ENCODE data around the gene IL21R.

Gene IL21R

GRCh38 chr16:27401768-27402568 is at the start of gene IL21R:
IL21R (plus strand) TSS chr16:27402174; CDS start chr16:27430072, 27,898 bp downstream.
- Mint-ChIP-seq H3K4me1 (ENCODE audit: low read depth) (peaks cover 85% of the 10 kb centered on the region), H3K27me3 (peaks cover 2% of the 10 kb centered on the region), H3K9me3 (no peaks in the 10 kb centered on the region), H3K36me3 (ENCODE audit: low read depth) (peaks cover 45% of the 10 kb centered on the region), H3K4me3 (peak within 1 kb of the TSS; percentile 93), H3K27ac (peak within 1 kb of the TSS; percentile 89)
- intact Hi-C loops (cut with micrococcal nuclease) = no loop called here

DNA sequence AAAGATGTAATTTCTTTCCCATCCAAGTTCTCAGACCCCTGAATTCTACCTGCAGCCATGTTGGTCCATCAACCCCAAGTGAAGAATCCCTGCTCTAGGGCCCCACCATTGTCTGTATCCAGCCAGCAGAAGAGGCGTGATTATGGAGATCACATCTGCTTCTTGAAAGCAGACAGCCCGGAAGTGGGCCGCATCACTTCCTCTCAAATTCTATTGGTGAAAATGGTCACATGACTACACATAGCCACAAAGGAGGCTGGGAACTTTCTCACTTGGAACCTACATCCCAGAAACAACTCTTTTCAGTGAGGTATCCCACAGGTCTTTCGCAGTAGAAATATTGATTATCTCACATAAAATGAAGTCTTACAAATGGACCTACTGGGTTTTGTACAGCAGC is 48.1 kb upstream of the IL21R start:
- peaks cover 100% of the 10 kb centered on the region for H3K36me3 Mint-ChIP-seq (ENCODE audit: low read depth)
- intact Hi-C loops (cut with micrococcal nuclease) = loop anchor here (5.0 kb wide), 1 partner anchor 117 kb away; no protein-coding TSS in a partner anchor
- H3K4me1 Mint-ChIP-seq (ENCODE audit: low read depth) = peaks cover 19% of the 10 kb centered on the region
- H3K27me3 Mint-ChIP-seq = no peaks in the 10 kb centered on the region
- no peak overlapping the region for H3K4me3 Mint-ChIP-seq
- H3K27ac Mint-ChIP-seq = no peak overlapping the region
- peaks cover 4% of the 10 kb centered on the region for H3K9me3 Mint-ChIP-seq

DNA sequence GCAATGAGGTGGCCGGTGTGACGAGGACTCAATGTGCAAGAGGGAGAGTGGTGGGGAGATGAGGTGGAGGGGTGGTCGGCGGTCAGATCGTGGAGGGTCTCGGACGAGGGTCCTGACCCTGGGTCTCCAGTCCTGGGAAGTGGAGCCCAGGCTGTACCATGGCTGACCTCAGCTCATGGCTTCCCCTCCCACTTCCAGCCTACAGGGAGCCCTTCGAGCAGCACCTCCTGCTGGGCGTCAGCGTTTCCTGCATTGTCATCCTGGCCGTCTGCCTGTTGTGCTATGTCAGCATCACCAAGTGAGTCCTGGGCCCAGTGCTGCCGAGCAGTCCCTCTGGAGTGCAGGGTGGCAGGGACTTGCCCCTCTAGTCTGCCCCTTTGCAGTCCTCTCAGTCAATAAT is 46.4 kb upstream of the IL21R start:
- no peak overlapping the region for H3K4me3 Mint-ChIP-seq
- H3K9me3 Mint-ChIP-seq = peaks cover 8% of the 10 kb centered on the region
- intact Hi-C loops (cut with micrococcal nuclease) = no loop called here
- H3K36me3 Mint-ChIP-seq (ENCODE audit: low read depth) = peaks cover 100% of the 10 kb centered on the region
- H3K4me1 Mint-ChIP-seq (ENCODE audit: low read depth) = peaks cover 13% of the 10 kb centered on the region
- H3K27ac Mint-ChIP-seq = peak overlapping the region; percentile 22
- H3K27me3 Mint-ChIP-seq = no peaks in the 10 kb centered on the region

GRCh38 chr16:27356794-27357193 is 45.2 kb upstream of the IL21R start:
- Mint-ChIP-seq H3K4me3 (no peak overlapping the region), H3K9me3 (peaks cover 8% of the 10 kb centered on the region), H3K36me3 (ENCODE audit: low read depth) (peaks cover 100% of the 10 kb centered on the region), H3K27me3 (no peaks in the 10 kb centered on the region), H3K4me1 (ENCODE audit: low read depth) (peaks cover 13% of the 10 kb centered on the region), H3K27ac (no peak overlapping the region)
- intact Hi-C loops (cut with micrococcal nuclease) = no loop called here

GRCh38 chr16:27359051-27359450 is 42.9 kb upstream of the IL21R start:
- no peak overlapping the region for H3K4me3 Mint-ChIP-seq
- intact Hi-C loops (cut with micrococcal nuclease) = no loop called here
- H3K9me3 Mint-ChIP-seq = peaks cover 8% of the 10 kb centered on the region
- peaks cover 100% of the 10 kb centered on the region for H3K36me3 Mint-ChIP-seq (ENCODE audit: low read depth)
- no peaks in the 10 kb centered on the region for H3K27me3 Mint-ChIP-seq
- H3K27ac Mint-ChIP-seq = peak overlapping the region; percentile 24
- H3K4me1 Mint-ChIP-seq (ENCODE audit: low read depth) = peaks cover 23% of the 10 kb centered on the region

DNA sequence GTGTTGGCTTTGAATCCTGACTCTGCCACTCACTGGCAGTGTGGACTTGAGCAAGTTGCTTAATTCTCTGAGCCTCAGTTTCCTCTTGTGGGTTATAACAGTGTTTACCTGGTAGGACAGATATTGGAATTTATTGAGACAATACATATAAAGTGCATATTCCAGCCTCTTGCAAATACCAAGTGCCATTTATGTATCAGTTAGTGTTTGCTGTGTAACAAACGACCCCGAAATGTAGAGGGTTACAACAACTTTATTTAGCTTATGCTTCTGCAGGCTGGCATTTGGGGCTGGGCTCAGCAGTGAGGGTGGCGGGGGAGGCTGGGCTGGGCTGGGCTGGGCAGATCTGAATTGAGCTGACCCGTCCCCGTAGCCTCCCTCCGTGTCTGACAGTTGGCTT is 42.4 kb upstream of the IL21R start:
- no peak overlapping the region for H3K4me3 Mint-ChIP-seq

DNA sequence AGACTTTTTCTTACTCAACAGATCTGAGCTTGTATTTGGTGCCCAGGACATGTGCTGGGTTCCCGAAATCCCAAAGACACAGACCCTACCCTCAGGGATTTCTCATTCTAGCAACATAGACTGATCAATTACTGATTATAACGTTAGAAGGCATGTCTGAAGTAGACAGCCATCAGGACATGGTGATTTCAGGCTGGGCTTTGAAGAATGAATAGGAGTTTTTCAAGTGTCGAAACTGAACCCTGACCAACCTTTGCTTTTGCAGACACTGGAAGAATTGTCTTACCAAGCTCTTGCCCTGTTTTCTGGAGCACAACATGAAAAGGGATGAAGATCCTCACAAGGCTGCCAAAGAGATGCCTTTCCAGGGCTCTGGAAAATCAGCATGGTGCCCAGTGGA is 40.0 kb upstream of the IL21R start:
- Mint-ChIP-seq H3K4me3 (no peak overlapping the region), H3K9me3 (peaks cover 8% of the 10 kb centered on the region), H3K27me3 (no peaks in the 10 kb centered on the region), H3K27ac (no peak overlapping the region), H3K4me1 (ENCODE audit: low read depth) (peaks cover 21% of the 10 kb centered on the region), H3K36me3 (ENCODE audit: low read depth) (peaks cover 79% of the 10 kb centered on the region)
- intact Hi-C loops (cut with micrococcal nuclease) = no loop called here

More for the DNA sequence above, 42.4 kb upstream of the IL21R start:
- H3K27ac Mint-ChIP-seq = no peak overlapping the region
- H3K4me1 Mint-ChIP-seq (ENCODE audit: low read depth) = peaks cover 27% of the 10 kb centered on the region
- H3K36me3 Mint-ChIP-seq (ENCODE audit: low read depth) = peaks cover 100% of the 10 kb centered on the region
- H3K9me3 Mint-ChIP-seq = peaks cover 8% of the 10 kb centered on the region
- no peaks in the 10 kb centered on the region for H3K27me3 Mint-ChIP-seq
- intact Hi-C loops (cut with micrococcal nuclease) = no loop called here

GRCh38 chr16:27362570-27363245 is 39.3 kb upstream of the IL21R start:
- peaks cover 72% of the 10 kb centered on the region for H3K36me3 Mint-ChIP-seq (ENCODE audit: low read depth)
- H3K4me1 Mint-ChIP-seq (ENCODE audit: low read depth) = peaks cover 28% of the 10 kb centered on the region
- H3K27ac Mint-ChIP-seq = no peak overlapping the region

DNA sequence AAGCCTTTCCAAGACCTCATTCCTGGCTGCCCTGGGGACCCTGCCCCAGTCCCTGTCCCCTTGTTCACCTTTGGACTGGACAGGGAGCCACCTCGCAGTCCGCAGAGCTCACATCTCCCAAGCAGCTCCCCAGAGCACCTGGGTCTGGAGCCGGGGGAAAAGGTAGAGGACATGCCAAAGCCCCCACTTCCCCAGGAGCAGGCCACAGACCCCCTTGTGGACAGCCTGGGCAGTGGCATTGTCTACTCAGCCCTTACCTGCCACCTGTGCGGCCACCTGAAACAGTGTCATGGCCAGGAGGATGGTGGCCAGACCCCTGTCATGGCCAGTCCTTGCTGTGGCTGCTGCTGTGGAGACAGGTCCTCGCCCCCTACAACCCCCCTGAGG is 38.7 kb upstream of the IL21R start:
- Mint-ChIP-seq H3K27me3 (no peaks in the 10 kb centered on the region), H3K9me3 (peaks cover 8% of the 10 kb centered on the region), H3K27ac (no peak overlapping the region), H3K4me1 (ENCODE audit: low read depth) (peaks cover 34% of the 10 kb centered on the region), H3K36me3 (ENCODE audit: low read depth) (peaks cover 67% of the 10 kb centered on the region), H3K4me3 (no peak overlapping the region)
- intact Hi-C loops (cut with micrococcal nuclease) = no loop called here

More at GRCh38 chr16:27362570-27363245, 39.3 kb upstream of the IL21R start:
- Mint-ChIP-seq H3K4me3 (no peak overlapping the region), H3K27me3 (no peaks in the 10 kb centered on the region), H3K9me3 (peaks cover 8% of the 10 kb centered on the region)
- intact Hi-C loops (cut with micrococcal nuclease) = no loop called here

- intact Hi-C loops (cut with micrococcal nuclease) = no loop called here
- H3K27ac Mint-ChIP-seq = no peak overlapping the region
- H3K4me1 Mint-ChIP-seq (ENCODE audit: low read depth) = peaks cover 36% of the 10 kb centered on the region
- H3K36me3 Mint-ChIP-seq (ENCODE audit: low read depth) = peaks cover 61% of the 10 kb centered on the region
- peaks cover 5% of the 10 kb centered on the region for H3K9me3 Mint-ChIP-seq
- H3K27me3 Mint-ChIP-seq = no peaks in the 10 kb centered on the region
- no peak overlapping the region for H3K4me3 Mint-ChIP-seq
These were observed 38.2 kb upstream of the IL21R start for GRCh38 chr16:27363797-27364196.

- Mint-ChIP-seq H3K9me3 (peaks cover under 1% of the 10 kb centered on the region), H3K27me3 (no peaks in the 10 kb centered on the region), H3K4me1 (ENCODE audit: low read depth) (peaks cover 38% of the 10 kb centered on the region), H3K36me3 (ENCODE audit: low read depth) (peaks cover 53% of the 10 kb centered on the region), H3K4me3 (no peak overlapping the region), H3K27ac (no peak overlapping the region)
- intact Hi-C loops (cut with micrococcal nuclease) = loop anchor here (5.0 kb wide), 1 partner anchor 207 kb away; no protein-coding TSS in a partner anchor
These were observed 37.4 kb upstream of the IL21R start for GRCh38 chr16:27364493-27365141.

GRCh38 chr16:27365142-27366089 is 36.6 kb upstream of the IL21R start:
- Mint-ChIP-seq H3K9me3 (peaks cover 8% of the 10 kb centered on the region), H3K27me3 (no peaks in the 10 kb centered on the region), H3K27ac (peak overlapping the region; percentile 15), H3K36me3 (ENCODE audit: low read depth) (peaks cover 51% of the 10 kb centered on the region), H3K4me1 (ENCODE audit: low read depth) (peaks cover 46% of the 10 kb centered on the region), H3K4me3 (no peak overlapping the region)
- intact Hi-C loops (cut with micrococcal nuclease) = loop anchor here (5.0 kb wide), 1 partner anchor 208 kb away; no protein-coding TSS in a partner anchor

All from dendritic cell treated with granulocyte-macrophage colony-stimulating factor and Interleukin-4, amounts not matched to agents 40 ng/mL and 50 ng/mL, for 4 days (primary cell).